Body of pancreas (tissue), 4 donors: ENCODE data around the gene PAPPA. TPM values are rescaled to one million over a fixed set of nuclear protein-coding genes. Genes with fewer than 3 reads are reported as not detected.

ENCODE experiments used
- ATAC-seq: fragments of 150-250 bp; one replicate; pipeline ENCODE4 v1.9.1; 2016
- DNase-seq, 4 donors: peaks; one replicate each; pipeline ENCODE4 v3.0.0-alpha.2; 2019
- H3K27ac ChIP-seq, 4 donors: fragments of 200-600 bp; sonication (generic); 1 replicate in 3 of 4; 2 replicates in 1 of 4; pipeline versions ENCODE4 v1.5.1 to v1.6.1; 2016 to 2019; ENCODE audit warnings: mild to moderate bottlenecking in 1 of 4, mixed read lengths in 1 of 4, moderate library complexity in 1 of 4
- H3K27me3 ChIP-seq, 2 donors: fragments of 200-600 bp; sonication (generic); one replicate each; pipeline ENCODE4 v1.6.0; 2016; ENCODE audit warnings: mild to moderate bottlenecking in 1 of 2
- H3K36me3 ChIP-seq, 2 donors: fragments of 200-600 bp; sonication (generic); replicated peaks in 1 of 2; 2 replicates each; pipeline ENCODE4 v1.5.1; 2016; ENCODE audit warnings: low read depth in 2 of 2; ENCODE audit not compliant: insufficient read depth in 1 of 2
- H3K4me1 ChIP-seq: fragments of 200-600 bp; sonication (generic); one replicate; pipeline ENCODE4 v1.6.0; 2016
- H3K4me3 ChIP-seq, 2 donors: fragments of 200-600 bp; sonication (generic); 1 replicate in 1 of 2; 2 replicates in 1 of 2; pipeline ENCODE4 v1.5.1; 2016 to 2019
- H3K9me3 ChIP-seq, 3 donors: fragments of 200-600 bp; sonication (generic); 1 replicate in 2 of 3; 2 replicates in 1 of 3; pipeline ENCODE4 v1.5.1; 2016
- POLR2A ChIP-seq, 3 donors: fragments of 450-650 bp; IDR thresholded peaks; one replicate each; pipeline ENCODE4 v1.6.1; 2016; ENCODE audit warnings: antibody characterized with exemption in 3 of 3, mild to moderate bottlenecking in 2 of 3
- WGBS, 2 donors: methylation state at CpG; one replicate each; pipeline ENCODE4 v1.1.5; 2017; 5-methylcytosine and 5-hydroxymethylcytosine counted together
- intact Hi-C: fragments of 100-400 bp; cut with DNase I; formaldehyde crosslinking; loops from one replicate; pipeline ENCODE4 v1.15.1; 2023
- total RNA-seq, 2 donors: library from RNA; depleted of rRNA; stranded (reverse); fragments of >200 nt; gene quantifications; one replicate each; pipeline ENCODE4 v1.1.0, GENCODE V29; 2016
- TF ChIP-seq, protein P1 (sequence below), 7 experiments: fragments of 450-650 bp in 4 of 7; fragments of 200-600 bp in 3 of 7; sonication (generic) in 3 of 7; IDR thresholded peaks; one replicate each; pipeline ENCODE4 v1.5.1; 2016 to 2019; ENCODE audit warnings: antibody characterized with exemption in 7 of 7

The PAPPA gene
- total RNA-seq, 2 donors from 2014 or later = 1.0 to 2.0 TPM

DNA sequence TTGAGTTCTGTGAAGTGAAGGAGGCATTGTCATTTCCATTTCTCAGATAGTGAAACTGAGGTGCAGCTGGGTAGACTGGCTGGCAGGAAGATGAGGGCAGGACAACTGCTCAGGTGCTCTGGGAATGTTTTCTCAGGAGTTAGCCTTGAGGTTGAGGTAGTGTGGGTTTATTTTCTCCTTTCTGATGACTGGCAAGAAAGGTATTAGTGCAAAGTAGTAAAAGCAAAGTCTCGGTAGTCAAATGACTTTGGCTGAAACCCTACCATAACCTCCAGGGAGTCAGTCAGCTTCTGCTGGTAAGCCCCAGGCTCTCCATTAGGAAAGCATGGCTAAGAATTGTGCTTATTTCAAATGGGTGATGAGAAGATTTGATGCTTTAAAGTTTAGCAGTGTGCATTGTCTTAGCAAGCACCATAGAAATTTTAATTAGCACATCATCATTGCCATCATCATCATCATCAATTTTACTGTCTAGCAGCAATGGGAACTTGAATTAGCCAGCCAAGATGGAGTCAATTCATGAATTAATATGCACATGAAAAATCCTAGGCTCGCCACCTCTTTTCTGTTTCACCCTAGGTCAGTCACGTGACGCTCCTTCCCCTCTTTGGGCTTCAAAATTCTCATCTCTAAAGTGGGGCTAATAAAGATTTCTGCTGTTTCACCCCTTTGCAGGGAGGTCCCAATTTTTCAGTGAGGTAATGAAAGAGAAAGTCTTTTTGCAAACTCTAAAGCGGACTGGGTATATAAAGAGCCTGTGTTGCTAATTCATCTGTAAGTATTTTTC lies 10.7 kb upstream of the PAPPA start:
- TF ChIP-seq, protein P1, sequence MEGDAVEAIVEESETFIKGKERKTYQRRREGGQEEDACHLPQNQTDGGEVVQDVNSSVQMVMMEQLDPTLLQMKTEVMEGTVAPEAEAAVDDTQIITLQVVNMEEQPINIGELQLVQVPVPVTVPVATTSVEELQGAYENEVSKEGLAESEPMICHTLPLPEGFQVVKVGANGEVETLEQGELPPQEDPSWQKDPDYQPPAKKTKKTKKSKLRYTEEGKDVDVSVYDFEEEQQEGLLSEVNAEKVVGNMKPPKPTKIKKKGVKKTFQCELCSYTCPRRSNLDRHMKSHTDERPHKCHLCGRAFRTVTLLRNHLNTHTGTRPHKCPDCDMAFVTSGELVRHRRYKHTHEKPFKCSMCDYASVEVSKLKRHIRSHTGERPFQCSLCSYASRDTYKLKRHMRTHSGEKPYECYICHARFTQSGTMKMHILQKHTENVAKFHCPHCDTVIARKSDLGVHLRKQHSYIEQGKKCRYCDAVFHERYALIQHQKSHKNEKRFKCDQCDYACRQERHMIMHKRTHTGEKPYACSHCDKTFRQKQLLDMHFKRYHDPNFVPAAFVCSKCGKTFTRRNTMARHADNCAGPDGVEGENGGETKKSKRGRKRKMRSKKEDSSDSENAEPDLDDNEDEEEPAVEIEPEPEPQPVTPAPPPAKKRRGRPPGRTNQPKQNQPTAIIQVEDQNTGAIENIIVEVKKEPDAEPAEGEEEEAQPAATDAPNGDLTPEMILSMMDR (IDR thresholded peaks at IDR 0.05) = no peak
- TF ChIP-seq POLR2A (IDR thresholded peaks at IDR 0.05) = no peak

GRCh38 chr9:116144038-116144437 lies 9.6 kb upstream of the PAPPA start:
- Histone ChIP-seq H3K36me3 (no peaks in the 10 kb centered on the region), H3K4me3 (no peak overlapping the region), H3K9me3 (no peaks in the 10 kb centered on the region), H3K4me1 (no peaks in the 10 kb centered on the region), H3K27ac (no peak overlapping the region), H3K27me3 (no peaks in the 10 kb centered on the region)
- TF ChIP-seq POLR2A (IDR thresholded peaks at IDR 0.05) = no peak
- TF ChIP-seq, protein P1 (IDR thresholded peaks at IDR 0.05) = no peak
- 35 to 48% methylated on average over 5 of the region's 5 CpGs for WGBS, 2 donors
- intact Hi-C loops = no loop called here
- DNase-seq (no peak), ATAC-seq (no peak)

More for the DNA sequence above, 10.7 kb upstream of the PAPPA start:
- H3K9me3 ChIP-seq = no peaks in the 10 kb centered on the region
- no peaks in the 10 kb centered on the region for H3K36me3 ChIP-seq
- no peak for ATAC-seq
- H3K27me3 ChIP-seq = no peaks in the 10 kb centered on the region
- no peaks in the 10 kb centered on the region for H3K4me1 ChIP-seq
- no peak overlapping the region for H3K4me3 ChIP-seq
- intact Hi-C loops = no loop called here
- H3K27ac ChIP-seq = no peak overlapping the region
- 68 to 82% methylated on average over 5 of the region's 5 CpGs for WGBS, 2 donors
- DNase-seq = no peak

DNA sequence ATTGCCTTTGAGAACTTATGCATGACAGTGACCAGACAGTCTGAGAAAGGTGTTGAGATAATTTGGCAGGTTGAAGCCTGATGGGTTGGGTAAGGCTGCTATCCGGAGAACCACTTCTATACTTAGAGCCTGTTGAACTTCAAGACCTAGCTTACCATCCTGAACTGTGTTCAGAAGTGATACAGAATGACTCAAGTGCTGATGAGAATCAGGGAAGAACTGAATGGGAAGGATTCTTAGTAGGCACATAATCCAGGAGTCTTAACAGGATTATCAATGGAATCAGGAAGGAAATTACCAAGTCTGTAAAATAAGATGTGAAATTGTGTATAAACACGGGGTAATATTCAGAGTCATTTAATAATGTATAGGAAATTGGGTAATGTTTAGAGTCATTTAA lies 9.0 kb upstream of the PAPPA start:
- TF ChIP-seq POLR2A (IDR thresholded peaks at IDR 0.05) = no peak
- TF ChIP-seq, protein P1 (IDR thresholded peaks at IDR 0.05) = no peak
- no peaks in the 10 kb centered on the region for H3K4me1 ChIP-seq
- no peaks in the 10 kb centered on the region for H3K9me3 ChIP-seq
- intact Hi-C loops = no loop called here
- H3K27me3 ChIP-seq = no peaks in the 10 kb centered on the region
- no peaks in the 10 kb centered on the region for H3K36me3 ChIP-seq
- WGBS, 2 donors = 78 to 83% methylated on average over 2 of the region's 2 CpGs
- H3K27ac ChIP-seq = no peak overlapping the region
- DNase-seq = no peak
- no peak for ATAC-seq
- no peak overlapping the region for H3K4me3 ChIP-seq

DNA sequence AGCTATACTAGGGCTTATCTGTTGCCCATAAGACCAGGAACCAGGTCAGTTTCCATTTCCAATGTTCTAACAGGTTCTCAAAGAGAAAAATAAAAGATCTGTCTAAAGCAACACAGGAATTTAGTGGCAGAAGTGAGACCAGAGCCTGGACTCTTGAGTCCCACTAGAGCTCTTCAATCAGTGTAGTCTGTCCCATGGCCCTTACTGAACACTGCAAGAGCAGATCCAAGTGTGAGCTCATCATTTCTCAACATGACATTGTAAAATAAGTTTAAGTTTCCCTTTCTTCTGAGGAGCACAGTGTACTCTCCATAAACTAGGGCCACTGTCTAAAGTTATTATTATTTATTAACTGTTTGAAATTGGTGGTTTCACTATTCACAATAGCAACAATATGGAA lies 8.6 kb upstream of the PAPPA start:
- intact Hi-C loops = no loop called here
- no peaks in the 10 kb centered on the region for H3K36me3 ChIP-seq
- no peaks in the 10 kb centered on the region for H3K9me3 ChIP-seq
- ATAC-seq (no peak), DNase-seq (no peak)
- H3K4me1 ChIP-seq = no peaks in the 10 kb centered on the region
- no peaks in the 10 kb centered on the region for H3K27me3 ChIP-seq
- no peak overlapping the region for H3K27ac ChIP-seq
- TF ChIP-seq POLR2A (IDR thresholded peaks at IDR 0.05) = no peak
- TF ChIP-seq, protein P1 (IDR thresholded peaks at IDR 0.05) = no peak
- no peak overlapping the region for H3K4me3 ChIP-seq

DNA sequence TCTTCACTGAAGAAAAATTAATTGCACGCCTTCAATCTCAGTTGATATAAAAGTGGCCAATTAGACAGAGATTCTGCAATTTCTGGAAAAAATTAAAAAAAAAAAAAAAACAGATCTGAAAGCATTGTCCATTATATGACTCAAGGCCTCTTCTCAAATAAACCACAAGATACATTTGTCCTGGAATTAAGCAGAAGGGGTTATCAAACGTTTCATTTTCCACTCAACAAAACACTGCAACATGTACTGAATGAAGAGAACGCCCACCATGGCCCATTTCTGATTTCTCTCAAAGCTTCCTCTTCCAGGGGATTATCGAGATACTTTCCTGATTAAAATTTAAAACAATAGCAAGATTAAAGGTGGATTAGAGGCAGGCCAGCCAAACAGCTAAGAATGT lies 5.8 kb upstream of the PAPPA start:
- H3K27ac ChIP-seq = no peak overlapping the region
- no peak for TF ChIP-seq POLR2A (IDR thresholded peaks at IDR 0.05)
- TF ChIP-seq, protein P1 (IDR thresholded peaks at IDR 0.05) = no peak
- intact Hi-C loops = no loop called here
- no peaks in the 10 kb centered on the region for H3K36me3 ChIP-seq
- no peaks in the 10 kb centered on the region for H3K27me3 ChIP-seq
- H3K4me3 ChIP-seq = no peak overlapping the region
- no peaks in the 10 kb centered on the region for H3K9me3 ChIP-seq
- H3K4me1 ChIP-seq = no peaks in the 10 kb centered on the region
- ATAC-seq = no peak
- WGBS, 2 donors = 68 to 69% methylated on average over 4 of the region's 4 CpGs
- DNase-seq = no peak
